GM12872 (cell line): ENCODE measurements around the gene KCNJ10.

ENCODE experiments used
- TF ChIP-seq, protein P1 (sequence below): IDR thresholded peaks from 3 replicates; pipeline ENCODE4 v1.5.1; 2011; ENCODE audit warnings: low read depth, mild to moderate bottlenecking, low read length, moderate library complexity; ENCODE audit not compliant: insufficient read depth

KCNJ10 gene

DNA sequence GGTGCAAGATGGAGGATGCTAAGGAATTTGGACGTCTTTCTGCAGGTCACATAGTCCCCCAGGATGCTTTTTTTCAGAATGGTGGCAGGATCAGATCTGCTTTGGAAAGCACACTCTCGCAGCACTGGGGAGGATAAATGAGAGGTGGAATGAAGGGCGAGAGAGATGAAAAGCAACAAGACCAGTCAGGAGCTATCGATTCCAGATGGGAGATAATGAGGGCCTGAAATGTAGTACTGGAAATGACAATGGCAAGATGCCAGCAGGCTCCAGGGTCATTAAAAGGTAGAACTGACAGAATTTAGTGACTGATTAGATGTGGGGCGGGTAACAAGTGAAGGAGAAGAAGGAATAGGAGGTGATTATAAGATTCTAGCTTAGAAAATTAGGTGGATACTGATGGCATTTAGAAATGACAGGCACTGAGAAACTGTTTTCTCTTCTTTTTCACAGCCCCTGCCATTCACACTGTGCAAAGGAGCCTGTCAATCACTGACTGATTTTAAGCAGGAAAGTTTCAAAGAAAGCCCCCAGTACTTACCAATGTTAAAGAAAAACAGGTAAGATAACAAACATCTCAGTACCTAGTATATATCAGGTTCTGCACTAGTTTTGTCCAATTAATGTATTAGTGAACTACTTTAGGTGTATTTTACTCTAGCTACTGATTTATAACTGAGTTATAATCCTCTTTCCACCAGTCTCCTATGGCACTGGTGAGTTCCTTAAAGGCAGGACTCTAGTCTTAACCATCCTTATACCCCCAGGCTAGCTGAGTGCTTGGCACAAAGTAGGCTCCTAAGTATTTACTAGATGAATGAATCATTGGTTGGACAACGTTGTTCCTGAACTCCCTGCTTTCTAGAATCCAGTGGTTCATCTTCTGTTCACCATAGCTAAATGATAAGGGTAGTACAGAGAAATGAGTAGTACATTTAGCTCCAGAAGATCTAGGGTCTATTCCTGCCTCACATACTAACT is 47.3 kb downstream of the KCNJ10 start:
- TF ChIP-seq, protein P1, sequence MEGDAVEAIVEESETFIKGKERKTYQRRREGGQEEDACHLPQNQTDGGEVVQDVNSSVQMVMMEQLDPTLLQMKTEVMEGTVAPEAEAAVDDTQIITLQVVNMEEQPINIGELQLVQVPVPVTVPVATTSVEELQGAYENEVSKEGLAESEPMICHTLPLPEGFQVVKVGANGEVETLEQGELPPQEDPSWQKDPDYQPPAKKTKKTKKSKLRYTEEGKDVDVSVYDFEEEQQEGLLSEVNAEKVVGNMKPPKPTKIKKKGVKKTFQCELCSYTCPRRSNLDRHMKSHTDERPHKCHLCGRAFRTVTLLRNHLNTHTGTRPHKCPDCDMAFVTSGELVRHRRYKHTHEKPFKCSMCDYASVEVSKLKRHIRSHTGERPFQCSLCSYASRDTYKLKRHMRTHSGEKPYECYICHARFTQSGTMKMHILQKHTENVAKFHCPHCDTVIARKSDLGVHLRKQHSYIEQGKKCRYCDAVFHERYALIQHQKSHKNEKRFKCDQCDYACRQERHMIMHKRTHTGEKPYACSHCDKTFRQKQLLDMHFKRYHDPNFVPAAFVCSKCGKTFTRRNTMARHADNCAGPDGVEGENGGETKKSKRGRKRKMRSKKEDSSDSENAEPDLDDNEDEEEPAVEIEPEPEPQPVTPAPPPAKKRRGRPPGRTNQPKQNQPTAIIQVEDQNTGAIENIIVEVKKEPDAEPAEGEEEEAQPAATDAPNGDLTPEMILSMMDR: no peak

- TF ChIP-seq, protein P1: no peak
Observed at GRCh38 chr1:160021376-160022074, 48.4 kb downstream of the KCNJ10 start.

- TF ChIP-seq, protein P1: no peak
Observed at GRCh38 chr1:160020196-160020595, 49.8 kb downstream of the KCNJ10 start.

GRCh38 chr1:160018900-160019299 is 51.1 kb downstream of the KCNJ10 start:
- TF ChIP-seq, protein P1: no peak

GRCh38 chr1:160018347-160018746 is 51.6 kb downstream of the KCNJ10 start:
- TF ChIP-seq, protein P1: no peak

GRCh38 chr1:160017592-160017991 is 52.4 kb downstream of the KCNJ10 start:
- TF ChIP-seq, protein P1: no peak

DNA sequence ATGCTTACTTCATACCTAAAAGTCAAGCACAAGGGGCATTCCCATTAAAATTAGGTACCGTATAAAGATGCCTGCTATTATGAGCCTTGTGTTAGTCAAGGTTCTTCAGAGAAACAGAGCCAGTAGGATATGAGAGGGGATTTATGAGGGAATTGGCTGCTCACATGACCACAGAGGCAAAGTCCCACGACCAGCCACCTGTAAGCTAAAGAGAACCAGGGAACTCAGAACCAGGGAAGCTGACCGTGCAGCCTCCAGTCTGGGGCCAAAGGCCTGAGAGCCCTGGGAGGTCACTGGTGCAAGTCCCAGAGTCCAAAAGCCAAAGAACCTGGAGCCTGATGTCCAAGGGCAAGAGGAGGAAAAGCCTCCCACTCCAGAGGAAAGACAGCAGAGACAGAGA is 58.2 kb downstream of the KCNJ10 start:
- TF ChIP-seq, protein P1: no peak
